GM12878 (cell line): ENCODE results near the gene SMAD2. TPM values are rescaled to one million over a fixed set of nuclear protein-coding genes. Genes with fewer than 3 reads are reported as not detected.

Experiments
- ATAC-seq: fragments of 200-7000 bp; cut with Tn5 transposase; 3 replicates; pipeline ENCODE4 v1.9.1; 2020; ENCODE audit warnings: mild to moderate bottlenecking, moderate library complexity
- Bru-seq: library from RNA; stranded (reverse); fragments of 400-500 nt; gene quantifications from one replicate; lab custom pipeline; 2021; lab: Mats Ljungman, UMichigan
- BruChase-seq, 2 experiments: library from RNA; stranded (reverse); fragments of 400-500 nt; gene quantifications; one replicate each; lab custom pipeline; 2021; lab: Mats Ljungman, UMichigan
- BruUV-seq: library from RNA; stranded (reverse); fragments of 400-500 nt; replicated peaks from 2 replicates; lab custom pipeline; 2021; lab: Mats Ljungman, UMichigan
- CTCF ChIA-PET: fragments of 300-600 bp; sonication (Branson Sonifier 250); formaldehyde crosslinking; extraction: SDS; loops from one replicate; lab custom pipeline; 2021; ENCODE audit warnings: inconsistent platforms; lab: Yijun Ruan, JAX
- POLR2A ChIA-PET: fragments of 350-600 bp; formaldehyde crosslinking; extraction: SDS; loops from one replicate; lab custom pipeline; 2021; ENCODE audit warnings: inconsistent platforms; lab: Charles Lee
- RAD21 ChIA-PET: fragments of 300-600 bp; sonication (Branson Sonifier 250); formaldehyde crosslinking; loops from one replicate; lab custom pipeline; 2023; ENCODE audit warnings: antibody characterized with exemption; ENCODE audit not compliant: unreplicated experiment; lab: Charles Lee
- SMC1A ChIA-PET: fragments of 300-600 bp; sonication (Branson Sonifier 250); formaldehyde crosslinking; loops from one replicate; lab custom pipeline; 2023; ENCODE audit not compliant: unreplicated experiment, uncharacterized antibody; lab: Charles Lee
- DNase-seq: peaks from one replicate; pipeline ENCODE4 v3.0.0-alpha.2; 2011; ENCODE audit warnings: low read depth, low spot score
- FAIRE-seq: peaks from 3 replicates; lab custom pipeline; 2011; peaks lifted over from hg19 to GRCh38; lab: Jason Lieb, UNC
- H2AFZ ChIP-seq: 2 replicates; pipeline ENCODE4 v1.6.0; 2011; ENCODE audit warnings: low read depth, low read length, control low read depth; ENCODE audit not compliant: control insufficient read depth
- H3K27ac ChIP-seq: 2 replicates; pipeline ENCODE4 v1.5.1; 2011; ENCODE audit warnings: control low read depth; ENCODE audit not compliant: control insufficient read depth, insufficient read depth
- H3K27me3 ChIP-seq, 2 experiments: replicated peaks in 1 of 2; 2 replicates each; pipeline versions ENCODE4 v1.6.0 to v1.6.1; 2011; ENCODE audit warnings: low read length in 1 of 2; ENCODE audit not compliant: control insufficient read depth in 2 of 2, insufficient read depth in 2 of 2
- H3K36me3 ChIP-seq, 2 experiments: 2 replicates each; pipeline ENCODE4 v1.5.1; 2011; ENCODE audit warnings: low read length in 1 of 2; ENCODE audit not compliant: control insufficient read depth in 2 of 2, insufficient read depth in 2 of 2
- H3K4me1 ChIP-seq: 2 replicates; pipeline ENCODE4 v1.6.1; 2011; ENCODE audit warnings: mild to moderate bottlenecking, low read length, moderate library complexity, mixed read lengths; ENCODE audit not compliant: control insufficient read depth, insufficient read depth
- H3K4me2 ChIP-seq: 2 replicates; pipeline ENCODE4 v1.6.0; 2011; ENCODE audit warnings: control low read depth; ENCODE audit not compliant: control insufficient read depth, insufficient read depth
- H3K4me3 ChIP-seq: fragments of 200-600 bp; sonication (generic); 2 replicates; pipeline ENCODE4 v1.5.1; 2016
- H3K79me2 ChIP-seq: 2 replicates; pipeline ENCODE4 v1.6.0; 2011; ENCODE audit warnings: low read length; ENCODE audit not compliant: control insufficient read depth, insufficient read depth
- H3K9ac ChIP-seq: 2 replicates; pipeline ENCODE4 v1.8.0; 2011; ENCODE audit warnings: low read length, control low read depth, mixed read lengths; ENCODE audit not compliant: control insufficient read depth, insufficient read depth
- H3K9me3 ChIP-seq: replicated peaks from 3 replicates; pipeline ENCODE4 v1.5.1; 2011; ENCODE audit warnings: mild to moderate bottlenecking, low read length; ENCODE audit not compliant: control insufficient read depth, insufficient read depth
- H4K20me1 ChIP-seq: 2 replicates; pipeline ENCODE4 v1.6.0; 2011; ENCODE audit not compliant: control insufficient read depth, insufficient read depth
- BHLHE40 ChIP-seq, 2 experiments: fragments of 450-650 bp in 1 of 2; IDR thresholded peaks; 2 replicates each; pipeline ENCODE4 v1.6.1; 2011 to 2017; ENCODE audit warnings: low read depth in 2 of 2, borderline replicate concordance in 1 of 2, improper control_type of control experiment in 1 of 2, low read length in 1 of 2, mild to moderate bottlenecking in 1 of 2
- CBFB ChIP-seq: IDR thresholded peaks from 2 replicates; pipeline ENCODE4 v1.6.1; 2016; ENCODE audit warnings: antibody characterized with exemption, low read depth
- CHD4 ChIP-seq: fragments of 200-600 bp; sonication (generic); IDR thresholded peaks from 2 replicates; pipeline ENCODE4 v1.6.1; 2016; ENCODE audit warnings: mild to moderate bottlenecking
- GATAD2B ChIP-seq: fragments of 450-650 bp; conservative IDR thresholded peaks from 2 replicates; pipeline ENCODE4 v1.6.1; 2017; ENCODE audit warnings: low read depth, mild to moderate bottlenecking, moderate library complexity
- HDAC2 ChIP-seq: fragments of 200-600 bp; sonication (generic); IDR thresholded peaks from 2 replicates; pipeline ENCODE4 v1.6.1; 2017
- HDGF ChIP-seq: fragments of 450-650 bp; IDR thresholded peaks from 2 replicates; pipeline ENCODE4 v1.6.1; 2016; ENCODE audit warnings: antibody characterized with exemption
- IKZF1 ChIP-seq: fragments of 450-650 bp; conservative IDR thresholded peaks from 2 replicates; pipeline ENCODE4 v1.6.1; 2017; ENCODE audit warnings: antibody characterized with exemption, mild to moderate bottlenecking
- MYC ChIP-seq: IDR thresholded peaks from 2 replicates; pipeline ENCODE4 v1.6.1; 2011; ENCODE audit warnings: mild to moderate bottlenecking, low read length, moderate library complexity, inconsistent platforms; ENCODE audit not compliant: insufficient read depth, insufficient replicate concordance, insufficient read length, severe bottlenecking
- NFIC ChIP-seq: IDR thresholded peaks from 2 replicates; pipeline ENCODE4 v1.6.1; 2012; ENCODE audit warnings: low read depth, mild to moderate bottlenecking, inconsistent platforms, low read length, moderate library complexity
- SIX5 ChIP-seq: IDR thresholded peaks from 2 replicates; pipeline ENCODE4 v1.6.1; 2011; ENCODE audit warnings: mild to moderate bottlenecking, low read depth, low read length, moderate library complexity; ENCODE audit not compliant: severe bottlenecking
- SPI1 ChIP-seq: IDR thresholded peaks from 2 replicates; pipeline ENCODE4 v1.6.1; 2011; ENCODE audit warnings: low read depth, mild to moderate bottlenecking, low read length, moderate library complexity, borderline replicate concordance; ENCODE audit not compliant: insufficient read depth
- TAF1 ChIP-seq: IDR thresholded peaks from 2 replicates; pipeline ENCODE4 v1.6.1; 2011; ENCODE audit warnings: mild to moderate bottlenecking, low read depth, low read length, borderline replicate concordance
- TARDBP ChIP-seq: IDR thresholded peaks from 2 replicates; pipeline ENCODE4 v1.6.1; 2016; ENCODE audit warnings: borderline replicate concordance
- USF1 ChIP-seq: IDR thresholded peaks from 2 replicates; pipeline ENCODE4 v1.6.1; 2011; ENCODE audit warnings: borderline replicate concordance, low read depth, mild to moderate bottlenecking, moderate library complexity, mixed read lengths, low read length; ENCODE audit not compliant: insufficient read depth; ENCODE audit errors: extremely low read length
- WGBS: methylation state at CpG from one replicate; pipeline ENCODE4 v1.1.6; 2016; ENCODE audit warnings: low lambda C conversion rate; ENCODE audit not compliant: insufficient replicate concordance, insufficient coverage; ENCODE audit errors: missing lambda C conversion rate; 5-methylcytosine and 5-hydroxymethylcytosine counted together
- in situ Hi-C: fragments of 300-500 bp; cut with MboI; formaldehyde crosslinking; loops from 9 replicates; pipeline ENCODE4 v1.14.3; 2018; ENCODE audit warnings: mixed read lengths
- intact Hi-C: fragments of 100-400 bp; cut with micrococcal nuclease; formaldehyde crosslinking; loops from one replicate; pipeline ENCODE4 v1.14.2; 2022; ENCODE audit not compliant: unreplicated experiment
- long read RNA-seq, 2 experiments: library from polyadenylated mRNA; unstranded; transcript quantifications; one replicate each; pipeline ENCODE4 v2.0.0, GENCODE V29; 2019 to 2020
- polyA minus RNA-seq, 3 experiments: library from RNA; depleted of rRNA, polyadenylated mRNA; stranded (reverse); fragments of >200 nt; gene quantifications; 2 replicates each; pipeline ENCODE4 v1.2.3, GENCODE V29; 2011
- polyA plus RNA-seq, 11 experiments: library from polyadenylated mRNA; depleted of rRNA in 4 of 11; unstranded in 6 of 11; stranded (reverse) in 5 of 11; fragments of >200 nt; fragmentation: Nextera tagmentation in 4 of 11; fragmentation: Illumina TruSeq in 1 of 11; extraction: Ambion mirVana in 4 of 11; extraction: Trizol in 1 of 11; gene quantifications; 1 replicate in 1 of 11; 2 replicates in 10 of 11; pipeline versions ENCODE4 v1.2.1 to v1.2.3, GENCODE V29; 2011 to 2016; ENCODE audit warnings: inconsistent platforms in 2 of 11, missing spikeins in 2 of 11, low read depth in 1 of 11
- total RNA-seq, 4 experiments: library from RNA; depleted of rRNA in 3 of 4; stranded (reverse); fragments of >200 nt in 3 of 4; fragmentation: Illumina TruSeq in 1 of 4; extraction: Trizol in 1 of 4; gene quantifications; 2 replicates each; pipeline versions ENCODE4 v1.2.1 to v1.2.3, GENCODE V29; 2013 to 2021
- TF ChIP-seq, protein P1 (sequence below): fragments of 450-650 bp; conservative IDR thresholded peaks from 2 replicates; pipeline ENCODE4 v1.6.1; 2017; ENCODE audit warnings: mild to moderate bottlenecking, moderate library complexity

The SMAD2 gene
- total RNA-seq (2013; cell fraction: nucleolus; rRNA removed), result 145 and 153 TPM in 2 replicates
- total RNA-seq (2014; rRNA removed) (46.4 and 60.1 TPM in 2 replicates), total RNA-seq (2014; rRNA removed; fragmentation: Illumina TruSeq; extraction: Trizol) (85.8 and 92.3 TPM in 2 replicates), total RNA-seq (2021) (99.2 and 103 TPM in 2 replicates), polyA plus RNA-seq (2011; rRNA removed) (111 and 133 TPM in 2 replicates), polyA plus RNA-seq (2014; fragmentation: Illumina TruSeq; extraction: Trizol) (93.1 and 106 TPM in 2 replicates), polyA plus RNA-seq (2014; fragmentation: Nextera tagmentation; extraction: Ambion mirVana) (10 to 100 TPM; 28.8 to 29.5 TPM), polyA plus RNA-seq (2014; rRNA removed) (42.8 and 51.2 TPM in 2 replicates), polyA plus RNA-seq (2016; fragmentation: Nextera tagmentation; extraction: Ambion mirVana) (10 to 100 TPM; 63.1 to 68.4 TPM), polyA minus RNA-seq (2011; rRNA and poly(A)+ RNA removed) (108 and 197 TPM in 2 replicates), Bru-seq, nascent RNA (percentile 90 among the genes with signal in this experiment), BruChase-seq, experiment 1, labeled RNA remaining after a 6-hour chase (percentile 87 among the genes with signal in this experiment), BruChase-seq, experiment 2, labeled RNA remaining after a 2-hour chase (percentile 89 among the genes with signal in this experiment)
- 59.8 TPM for polyA plus RNA-seq (2011; ENCODE audit: low read depth)
- 61.8 and 102 TPM in 2 replicates for polyA plus RNA-seq (2011; cell fraction: cytosol; rRNA removed)
- polyA plus RNA-seq (2011; cell fraction: nucleus; rRNA removed), result 44.1 and 47.5 TPM in 2 replicates
- 69.3 and 85.8 TPM in 2 replicates for polyA plus RNA-seq (2012)
- polyA minus RNA-seq (2011; cell fraction: cytosol; rRNA and poly(A)+ RNA removed), result 49.2 and 60.1 TPM in 2 replicates
- 28.9 and 48.3 TPM in 2 replicates for polyA minus RNA-seq (2011; cell fraction: nucleus; rRNA and poly(A)+ RNA removed)
- long read RNA-seq, experiment 1, full-length matches to known transcripts, result 9 of 29 reads
- long read RNA-seq, experiment 1, partial matches to known transcripts, result 5 of 29 reads
- long read RNA-seq, experiment 1, other reads (novel, unspliced or antisense), result 15 of 29 reads
- long read RNA-seq, experiment 2, full-length matches to known transcripts, result 38 of 115 reads
- long read RNA-seq, experiment 2, partial matches to known transcripts, result 29 of 115 reads
- long read RNA-seq, experiment 2, other reads (novel, unspliced or antisense), result 48 of 115 reads

- Histone ChIP-seq H3K9me3 (no peaks in the 10 kb centered on the region; the same call in 2 of the 3 replicates), H3K4me2 (peak within 1 kb of the TSS; percentile 91), H3K27me3 (no peaks in the 10 kb centered on the region), H3K9ac (peak within 1 kb of the TSS; percentile 91), H3K79me2 (peaks cover 47% of the 10 kb centered on the region), H3K4me1 (no peaks in the 10 kb centered on the region), H4K20me1 (peaks cover 7% of the 10 kb centered on the region; the same call in 1 of the 2 replicates), H3K27ac (peak within 1 kb of the TSS; percentile 87), H3K4me3 (peak within 1 kb of the TSS; percentile 89), H2AFZ (peak within 1 kb of the TSS; percentile 85), H3K36me3 (no peaks in the 10 kb centered on the region)
- ChIA-PET SMC1A (interaction anchor here (0.6 to 1.3 kb wide), 7 partner anchors 24 to 59 kb away, joined by 3 to 4 read pairs (median 3); no protein-coding TSS in a partner anchor), RAD21 (interaction anchor here (0.9 to 1.4 kb wide), 3 partner anchors 27 to 30 kb away, joined by 4 to 5 read pairs (median 4); no protein-coding TSS in a partner anchor), POLR2A (interaction anchor here (0.7 to 1.8 kb wide), 9 partner anchors 9 to 1593 kb away, joined by 3 to 11 read pairs (median 3); no protein-coding TSS in a partner anchor), CTCF (interaction anchor here (0.6 to 0.7 kb wide), 2 partner anchors 16 to 249 kb away, joined by 3 to 4 read pairs; no protein-coding TSS in a partner anchor)
- intact Hi-C loops, result loop anchor here (5.0 kb wide), 1 partner anchor 92 kb away; no protein-coding TSS in a partner anchor
- WGBS, result 2% methylated on average over 37 of the region's 93 CpGs
- no TSS peak for BruUV-seq
- ATAC-seq (peak; percentile 81), FAIRE-seq (no peak), DNase-seq (no peak)
- in situ Hi-C loops, result no loop called here
- TF ChIP-seq, protein P1, sequence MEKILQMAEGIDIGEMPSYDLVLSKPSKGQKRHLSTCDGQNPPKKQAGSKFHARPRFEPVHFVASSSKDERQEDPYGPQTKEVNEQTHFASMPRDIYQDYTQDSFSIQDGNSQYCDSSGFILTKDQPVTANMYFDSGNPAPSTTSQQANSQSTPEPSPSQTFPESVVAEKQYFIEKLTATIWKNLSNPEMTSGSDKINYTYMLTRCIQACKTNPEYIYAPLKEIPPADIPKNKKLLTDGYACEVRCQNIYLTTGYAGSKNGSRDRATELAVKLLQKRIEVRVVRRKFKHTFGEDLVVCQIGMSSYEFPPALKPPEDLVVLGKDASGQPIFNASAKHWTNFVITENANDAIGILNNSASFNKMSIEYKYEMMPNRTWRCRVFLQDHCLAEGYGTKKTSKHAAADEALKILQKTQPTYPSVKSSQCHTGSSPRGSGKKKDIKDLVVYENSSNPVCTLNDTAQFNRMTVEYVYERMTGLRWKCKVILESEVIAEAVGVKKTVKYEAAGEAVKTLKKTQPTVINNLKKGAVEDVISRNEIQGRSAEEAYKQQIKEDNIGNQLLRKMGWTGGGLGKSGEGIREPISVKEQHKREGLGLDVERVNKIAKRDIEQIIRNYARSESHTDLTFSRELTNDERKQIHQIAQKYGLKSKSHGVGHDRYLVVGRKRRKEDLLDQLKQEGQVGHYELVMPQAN, result no peak; the same call in 1 of the 2 replicates
- TF ChIP-seq SPI1, result peak; percentile 54; the same call in 1 of the 2 replicates
- peak; percentile 66 for TF ChIP-seq USF1
- no peak for TF ChIP-seq CHD4
- TF ChIP-seq GATAD2B, result peak; percentile 66; the same call in 1 of the 2 replicates
- no peak for TF ChIP-seq NFIC
- peak; percentile 7; the same call in 1 of the 2 replicates for TF ChIP-seq CBFB
- TF ChIP-seq BHLHE40 (IDR thresholded peaks at IDR 0.05; ENCODE audit: borderline replicate concordance in 1 of 2, low read depth in 2 of 2, low read length in 1 of 2), result peak in 1 of 2 experiments; percentile 36; a peak in 2 of 4 replicates
- 0 out of 2 replicates have a peak, but pooled peaks have one; percentile 15 for TF ChIP-seq TAF1
- TF ChIP-seq SIX5, result no peak
- 0 out of 2 replicates have a peak, but pooled peaks have one; percentile 64 for TF ChIP-seq TARDBP
- 0 out of 2 replicates have a peak, but pooled peaks have one; percentile 32 for TF ChIP-seq HDAC2
- no peak for TF ChIP-seq HDGF
- peak; percentile 89 for TF ChIP-seq IKZF1
- TF ChIP-seq MYC, result peak; percentile 81
Observed at GRCh38 chr18:47930199-47930930, at the start of gene SMAD2. Gene SMAD2 (minus strand): TSS chr18:47930659. CDS start chr18:47896756, 33,903 bp downstream.
